Psoas muscle (tissue), 8 donors: ENCODE data around the gene CXorf58. TPM values are rescaled to one million over a fixed set of nuclear protein-coding genes. Genes with fewer than 3 reads are reported as not detected.

ENCODE experiments used
- ATAC-seq, 4 donors: fragments of 200-7000 bp; cut with Tn5 transposase; one replicate each; pipeline ENCODE4 v1.9.1; 2020; ENCODE audit warnings: moderate library complexity in 3 of 4, mild to moderate bottlenecking in 2 of 4
- DNase-seq, 2 donors: peaks; one replicate each; pipeline ENCODE4 v3.0.0-alpha.2; 2020
- H3K27ac ChIP-seq: fragments of 200-600 bp; one replicate; pipeline ENCODE4 v1.8.0; 2022
- H3K27me3 ChIP-seq, 3 donors: fragments of 200-600 bp in 1 of 3; one replicate each; pipeline versions ENCODE4 v1.6.1 to v1.8.0; 2013 to 2022; ENCODE audit warnings: low read length in 2 of 3, mild to moderate bottlenecking in 2 of 3, moderate library complexity in 1 of 3; ENCODE audit not compliant: insufficient read depth in 3 of 3
- H3K36me3 ChIP-seq, 2 donors: fragments of 200-600 bp in 1 of 2; one replicate each; pipeline versions ENCODE4 v1.6.1 to v1.8.0; 2013 to 2022; ENCODE audit warnings: low read depth in 1 of 2, mild to moderate bottlenecking in 1 of 2, moderate library complexity in 1 of 2; ENCODE audit not compliant: insufficient read depth in 1 of 2
- H3K4me1 ChIP-seq: fragments of 200-600 bp; one replicate; pipeline ENCODE4 v1.8.0; 2022
- H3K4me3 ChIP-seq: fragments of 200-600 bp; one replicate; pipeline ENCODE4 v1.8.0; 2022; ENCODE audit warnings: mild to moderate bottlenecking
- H3K9me3 ChIP-seq: fragments of 200-600 bp; one replicate; pipeline ENCODE4 v1.8.0; 2022
- CTCF ChIP-seq: fragments of 200-600 bp; IDR thresholded peaks from one replicate; pipeline ENCODE4 v1.8.0; 2022; ENCODE audit warnings: antibody characterized with exemption
- WGBS, 3 donors: extraction: QIAGEN DNeasy Blood & Tissue Kit; methylation state at CpG; one replicate each; pipeline versions ENCODE4 v1.1.6 to v1.1.7; 2013; 5-methylcytosine and 5-hydroxymethylcytosine counted together
- intact Hi-C, 2 donors: fragments of 100-400 bp; cut with DNase I; formaldehyde crosslinking; loops; one replicate each; pipeline versions ENCODE4 v1.11.0 to v1.14.2; 2022
- polyA plus RNA-seq, 3 donors: library from polyadenylated mRNA; stranded (reverse); fragments of 200-250 nt; gene quantifications; one replicate each; pipeline ENCODE4 v1.2.3, GENCODE V29; 2013
- total RNA-seq, 4 donors: library from RNA; stranded (reverse); fragmentation: NEBNext Ultra II Directional in 2 of 4; extraction: Animal tissue kit (Norgen Biotek cat#: 25700) in 2 of 4; gene quantifications; one replicate each; pipeline versions ENCODE4 v1.2.1 to v1.2.4, GENCODE V29; 2021 to 2023
- donor health status: healthy with polysubstance abuse.
- donor health status: DM: no; HTN: no; CAD: no; lungs with moderate emphysema.
- donor health status: Bipolar disorder and iron deficiency.
- donor health status: healthy.
- donor health status: DM: yes; HTN: yes; CAD: no.
- donor health status: DM: no; HTN: no; CAD: no.
- donor health status: DM: no; HTN: no; CAD: no.
- donor health status: DM: yes; HTN: yes; CAD: no.

The CXorf58 gene
- total and polyA plus RNA-seq, 7 donors, result 0.08 to 0.50 (median 0.17) TPM; not detected in 2

DNA sequence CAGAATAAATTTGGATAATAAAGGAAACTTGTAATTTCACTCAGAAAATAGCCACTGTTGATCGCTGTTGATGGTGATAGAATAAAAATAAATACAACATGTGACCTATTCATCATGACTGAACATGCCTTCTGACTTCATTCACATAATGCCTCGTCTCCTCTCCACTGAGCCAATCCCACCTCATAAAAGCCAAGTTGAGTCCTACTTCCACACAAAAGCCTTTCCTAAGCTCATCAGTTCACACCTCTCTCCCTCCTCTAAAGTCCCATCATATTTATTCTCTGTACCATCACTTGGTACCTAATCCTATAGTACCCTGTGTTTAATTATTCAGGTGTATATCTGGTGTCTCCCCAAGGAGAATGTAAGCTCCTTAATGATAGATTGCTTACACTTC is 37.8 kb upstream of the CXorf58 start:
- no peak for ATAC-seq
- 75 to 100% (median 75%) methylated on average over 2 of the region's 2 CpGs for whole genome bisulfite sequencing, 3 donors
- Histone ChIP-seq H3K4me1 (no peaks in the 10 kb centered on the region), H3K27ac (no peak overlapping the region), H3K27me3 (no peaks in the 10 kb centered on the region), H3K9me3 (no peaks in the 10 kb centered on the region), H3K36me3 (no peaks in the 10 kb centered on the region), H3K4me3 (no peak overlapping the region)
- no peak for TF ChIP-seq CTCF
- intact Hi-C loops, result no loop called here
- DNase-seq, result no peak

DNA sequence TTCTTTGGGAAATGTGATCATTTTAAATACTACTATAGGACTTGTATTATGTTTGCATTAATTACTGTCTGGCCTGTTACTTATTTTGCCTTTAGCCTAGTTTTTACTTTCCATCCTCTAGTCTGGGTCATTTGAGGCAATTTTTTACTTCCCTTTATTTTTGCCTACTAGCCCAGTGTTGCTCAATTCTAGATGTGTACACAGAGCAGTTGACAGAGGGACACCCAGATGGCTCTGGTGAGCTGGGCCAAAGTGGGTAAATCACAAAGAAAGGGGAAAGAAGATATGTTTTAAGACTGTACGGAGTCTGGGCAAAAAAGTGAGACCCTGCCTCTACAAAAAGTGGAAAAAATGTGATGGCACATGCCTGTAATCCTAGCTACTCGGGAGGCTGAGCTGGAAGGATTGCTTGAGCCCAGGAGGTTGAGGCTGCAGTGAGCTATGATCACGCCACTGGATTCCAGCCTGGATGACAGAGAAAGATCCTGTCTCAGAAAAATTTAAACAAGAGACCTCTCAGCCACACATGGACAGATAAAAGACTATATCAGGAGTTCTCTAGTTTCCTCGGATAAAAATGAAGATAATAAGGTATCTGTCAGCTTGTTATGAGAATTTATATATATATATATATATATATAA is 35.8 kb upstream of the CXorf58 start:
- 70 to 83% (median 83%) methylated on average over 4 of the region's 4 CpGs for WGBS, 3 donors
- Histone ChIP-seq H3K9me3 (no peaks in the 10 kb centered on the region), H3K4me1 (no peaks in the 10 kb centered on the region), H3K4me3 (no peak overlapping the region), H3K27ac (no peak overlapping the region), H3K36me3 (no peaks in the 10 kb centered on the region), H3K27me3 (no peaks in the 10 kb centered on the region)
- DNase-seq (no peak), ATAC-seq (no peak)
- intact Hi-C loops, result no loop called here
- TF ChIP-seq CTCF, result no peak

GRCh38 chrX:23879380-23880090 is 28.3 kb upstream of the CXorf58 start:
- WGBS, 3 donors, result 52 to 82% (median 78%) methylated on average over 2 of the region's 2 CpGs
- DNase-seq (no peak), ATAC-seq (no peak)
- no peaks in the 10 kb centered on the region for H3K36me3 ChIP-seq
- H3K27me3 ChIP-seq, result no peaks in the 10 kb centered on the region
- intact Hi-C loops, result no loop called here
- no peak overlapping the region for H3K27ac ChIP-seq
- no peak for TF ChIP-seq CTCF
- no peak overlapping the region for H3K4me3 ChIP-seq
- H3K9me3 ChIP-seq, result no peaks in the 10 kb centered on the region
- no peaks in the 10 kb centered on the region for H3K4me1 ChIP-seq

DNA sequence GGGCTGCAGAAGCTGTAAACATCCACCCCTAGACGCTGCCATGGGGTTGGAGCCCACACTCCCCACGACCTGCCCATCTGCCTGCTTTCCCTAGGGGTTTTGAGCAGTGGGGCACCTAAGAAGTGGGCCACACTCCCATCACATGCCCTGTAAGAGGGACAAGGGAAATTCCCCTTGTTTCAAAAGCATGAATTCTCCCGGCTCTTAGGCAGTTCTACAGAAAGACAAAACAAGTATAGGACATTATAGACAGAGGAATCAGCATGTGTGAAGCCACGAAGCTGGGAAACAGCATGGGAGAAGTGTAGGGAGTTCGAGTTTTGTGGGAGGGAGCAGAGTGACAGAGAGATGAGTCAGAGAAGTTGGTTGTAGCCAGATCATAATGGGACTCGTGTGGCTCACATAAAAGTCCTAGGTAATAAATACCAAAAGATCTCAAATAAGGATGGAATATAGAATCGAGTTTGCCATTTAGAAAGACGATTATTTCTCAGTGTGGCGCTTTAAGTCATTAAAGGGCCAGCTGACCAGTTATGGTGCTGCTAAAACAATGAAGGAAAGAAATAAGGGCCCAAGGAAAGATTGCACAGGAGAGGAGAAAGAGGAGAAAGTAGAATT is 24.0 kb upstream of the CXorf58 start:
- TF ChIP-seq CTCF, result no peak

More for the DNA sequence above, 24.0 kb upstream of the CXorf58 start:
- no peak overlapping the region for H3K4me3 ChIP-seq
- H3K27me3 ChIP-seq, result no peaks in the 10 kb centered on the region
- H3K4me1 ChIP-seq, result no peaks in the 10 kb centered on the region
- no peaks in the 10 kb centered on the region for H3K9me3 ChIP-seq
- 53 to 69% (median 57%) methylated on average over 9 of the region's 9 CpGs for WGBS, 3 donors
- H3K36me3 ChIP-seq, result no peaks in the 10 kb centered on the region
- no peak overlapping the region for H3K27ac ChIP-seq
- no peak for DNase-seq
- intact Hi-C loops, result no loop called here
- ATAC-seq, result peak in 2 of 4 donors; percentile 54
